ENCODE measurements around the gene TIMM44.

Gene TIMM44

DNA sequence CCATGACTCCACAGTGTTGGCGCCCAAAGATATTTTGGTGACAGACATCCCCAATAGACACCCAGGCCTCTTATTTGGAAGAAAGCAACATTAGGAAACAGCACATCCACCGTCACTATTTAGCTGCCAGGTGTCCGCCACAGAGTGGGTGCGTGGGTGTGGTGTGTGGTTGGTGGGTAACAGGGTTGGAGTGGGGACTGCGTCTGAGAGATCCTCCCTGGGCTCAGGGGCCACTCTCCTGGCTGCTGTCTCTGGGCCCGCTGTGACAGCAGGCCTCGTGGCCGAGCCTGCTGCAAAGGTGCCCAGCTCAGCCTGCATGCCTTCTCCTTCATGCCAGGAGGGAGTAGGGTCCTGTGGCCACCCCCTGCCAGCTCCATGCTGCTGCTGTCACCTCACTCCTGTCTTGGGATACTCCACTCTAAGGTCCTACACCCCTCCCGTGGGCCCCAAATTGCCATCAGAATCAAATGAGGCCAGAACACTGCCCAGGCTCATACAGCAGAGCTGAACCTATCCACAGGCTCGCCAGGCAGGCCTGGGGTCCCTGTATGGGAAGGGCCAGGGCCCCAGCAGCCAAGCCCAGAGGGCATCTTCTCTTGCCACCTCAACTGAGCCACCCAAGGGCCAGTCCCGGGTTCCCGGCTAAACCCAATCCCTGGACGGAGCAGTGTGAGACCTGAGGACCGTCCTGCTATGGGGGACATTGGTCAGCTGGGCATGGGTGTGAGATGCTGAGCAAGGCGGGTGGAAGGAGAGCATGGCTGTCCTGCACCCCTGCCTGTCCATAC lies 24.7 kb upstream of the TIMM44 start:
- TF ChIP-seq, protein P1, sequence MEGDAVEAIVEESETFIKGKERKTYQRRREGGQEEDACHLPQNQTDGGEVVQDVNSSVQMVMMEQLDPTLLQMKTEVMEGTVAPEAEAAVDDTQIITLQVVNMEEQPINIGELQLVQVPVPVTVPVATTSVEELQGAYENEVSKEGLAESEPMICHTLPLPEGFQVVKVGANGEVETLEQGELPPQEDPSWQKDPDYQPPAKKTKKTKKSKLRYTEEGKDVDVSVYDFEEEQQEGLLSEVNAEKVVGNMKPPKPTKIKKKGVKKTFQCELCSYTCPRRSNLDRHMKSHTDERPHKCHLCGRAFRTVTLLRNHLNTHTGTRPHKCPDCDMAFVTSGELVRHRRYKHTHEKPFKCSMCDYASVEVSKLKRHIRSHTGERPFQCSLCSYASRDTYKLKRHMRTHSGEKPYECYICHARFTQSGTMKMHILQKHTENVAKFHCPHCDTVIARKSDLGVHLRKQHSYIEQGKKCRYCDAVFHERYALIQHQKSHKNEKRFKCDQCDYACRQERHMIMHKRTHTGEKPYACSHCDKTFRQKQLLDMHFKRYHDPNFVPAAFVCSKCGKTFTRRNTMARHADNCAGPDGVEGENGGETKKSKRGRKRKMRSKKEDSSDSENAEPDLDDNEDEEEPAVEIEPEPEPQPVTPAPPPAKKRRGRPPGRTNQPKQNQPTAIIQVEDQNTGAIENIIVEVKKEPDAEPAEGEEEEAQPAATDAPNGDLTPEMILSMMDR (IDR thresholded peaks at IDR 0.05; ENCODE audit: insufficient read depth, low read length, missing control alignments), result no peak
- H3K4me3 ChIP-seq (ENCODE audit: low read depth, low read length), result no peak overlapping the region
- POLR2A ChIA-PET, result no interaction called here
- CTCF ChIA-PET, result interaction anchor here (1.6 to 6.3 kb wide), 4 partner anchors 13 to 34 kb away, joined by 6 to 39 read pairs (median 20); partner anchors contain the start of gene TIMM44
- DNase-seq (ENCODE audit: low read depth, low spot score), result no peak

DNA sequence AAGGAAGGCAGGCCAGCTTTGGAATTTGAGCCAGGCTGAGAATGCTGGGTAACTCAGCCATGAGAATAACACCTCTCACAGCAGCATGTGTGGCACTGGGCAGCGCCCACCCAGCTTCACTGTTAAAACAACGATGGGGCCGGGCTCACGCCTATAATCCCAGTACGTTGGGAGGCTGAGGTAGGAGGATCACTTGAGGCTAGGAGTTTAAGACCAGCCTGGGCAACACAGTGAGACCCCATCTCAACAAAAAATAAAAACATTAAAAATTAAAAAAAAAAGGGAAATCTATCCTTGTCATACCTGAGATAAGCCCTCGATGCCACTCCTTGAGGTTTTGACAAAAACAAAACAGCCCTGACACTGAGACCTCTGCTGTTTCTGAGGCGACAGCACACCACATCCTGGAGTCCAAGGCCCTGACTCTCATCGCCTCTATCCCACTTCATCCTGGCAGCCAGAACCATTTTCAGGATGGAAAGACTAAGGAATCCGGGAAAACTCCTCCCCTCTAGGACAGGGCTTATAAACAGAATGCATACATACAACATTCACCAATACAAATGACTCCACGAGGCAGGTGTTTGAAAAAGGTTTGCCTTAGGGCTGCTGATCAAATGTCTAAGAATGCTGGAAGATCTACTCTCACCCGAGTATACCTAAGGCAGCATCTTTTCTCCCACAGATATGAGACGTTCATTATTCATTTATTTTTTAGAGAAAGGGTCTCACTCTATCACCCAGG lies 22.6 kb upstream of the TIMM44 start:
- POLR2A ChIA-PET, result interaction anchor here (0.8 kb wide), 1 partner anchor 9 kb away, joined by 4 read pairs; no protein-coding TSS in a partner anchor
- no peak overlapping the region for H3K4me3 ChIP-seq (ENCODE audit: low read depth, low read length)
- TF ChIP-seq, protein P1 (IDR thresholded peaks at IDR 0.05; ENCODE audit: insufficient read depth, low read length, missing control alignments), result no peak
- CTCF ChIA-PET, result interaction anchor here (1.0 to 6.3 kb wide), 3 partner anchors 18 to 36 kb away, joined by 3 to 39 read pairs (median 6); partner anchors contain the start of gene TIMM44
- DNase-seq (ENCODE audit: low read depth, low spot score), result no peak

DNA sequence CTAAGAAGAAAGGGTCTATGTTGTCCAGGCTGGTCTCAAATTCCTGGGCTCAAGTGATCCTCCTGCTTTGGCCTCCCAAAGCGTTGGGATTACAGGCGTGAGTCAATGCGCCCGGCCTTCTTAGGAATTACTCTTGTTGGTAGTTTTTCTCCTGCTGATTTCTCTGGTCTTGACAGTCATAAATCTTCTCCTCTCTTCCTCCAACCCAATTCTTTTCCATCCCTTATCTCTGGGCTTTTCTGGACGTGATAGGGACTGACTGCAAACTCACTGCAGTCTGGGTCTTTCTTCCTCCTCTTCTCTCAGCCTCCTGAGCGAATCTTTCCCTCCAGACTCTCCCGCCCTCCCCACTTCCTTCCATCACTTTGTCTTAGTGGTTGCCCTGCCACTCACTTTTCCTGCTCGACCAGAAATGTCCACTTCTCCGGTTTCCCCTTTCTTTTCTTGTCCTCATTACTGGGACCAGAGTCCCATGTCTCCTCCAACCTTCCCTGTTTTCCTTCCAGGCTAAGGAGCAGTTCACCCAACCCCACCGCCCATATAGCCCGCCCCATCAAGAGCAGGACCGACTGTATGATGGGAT lies 21.9 kb upstream of the TIMM44 start:
- CTCF ChIA-PET, result interaction anchor here (1.0 to 6.3 kb wide), 3 partner anchors 21 to 37 kb away, joined by 6 to 39 read pairs (median 7); partner anchors contain the start of gene TIMM44
- POLR2A ChIA-PET, result no interaction called here
- no peak overlapping the region for H3K4me3 ChIP-seq (ENCODE audit: low read depth, low read length)
- DNase-seq (ENCODE audit: low read depth, low spot score), result no peak
- TF ChIP-seq, protein P1 (IDR thresholded peaks at IDR 0.05; ENCODE audit: insufficient read depth, low read length, missing control alignments), result no peak

DNA sequence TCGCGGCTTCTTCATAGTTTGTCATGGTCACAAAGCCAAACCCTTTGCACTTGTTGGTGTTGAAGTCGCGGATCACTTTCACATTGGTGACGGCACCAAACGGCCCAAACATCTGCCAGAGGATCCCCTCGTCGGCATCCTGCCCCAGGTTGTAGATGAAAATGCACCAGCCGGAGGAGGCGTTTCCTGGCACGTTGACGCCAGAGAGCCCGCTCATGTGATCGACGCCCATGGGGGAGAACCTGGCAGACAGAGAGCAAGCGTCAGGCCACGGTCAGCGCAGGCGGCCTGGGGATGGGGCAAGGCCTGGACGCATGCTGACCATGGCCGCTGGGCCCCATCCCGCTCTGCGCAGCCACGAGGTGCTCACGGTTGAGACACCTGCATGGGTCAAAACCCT lies 20.1 kb upstream of the TIMM44 start:
- CTCF ChIA-PET, result interaction anchor here (1.4 kb wide), 1 partner anchor 20 kb away, joined by 7 read pairs; the partner anchor contains the start of gene TIMM44
- H3K4me3 ChIP-seq (ENCODE audit: low read depth, low read length), result no peak overlapping the region
- DNase-seq (ENCODE audit: low read depth, low spot score), result no peak
- POLR2A ChIA-PET, result no interaction called here
- TF ChIP-seq, protein P1 (IDR thresholded peaks at IDR 0.05; ENCODE audit: insufficient read depth, low read length, missing control alignments), result no peak

DNA sequence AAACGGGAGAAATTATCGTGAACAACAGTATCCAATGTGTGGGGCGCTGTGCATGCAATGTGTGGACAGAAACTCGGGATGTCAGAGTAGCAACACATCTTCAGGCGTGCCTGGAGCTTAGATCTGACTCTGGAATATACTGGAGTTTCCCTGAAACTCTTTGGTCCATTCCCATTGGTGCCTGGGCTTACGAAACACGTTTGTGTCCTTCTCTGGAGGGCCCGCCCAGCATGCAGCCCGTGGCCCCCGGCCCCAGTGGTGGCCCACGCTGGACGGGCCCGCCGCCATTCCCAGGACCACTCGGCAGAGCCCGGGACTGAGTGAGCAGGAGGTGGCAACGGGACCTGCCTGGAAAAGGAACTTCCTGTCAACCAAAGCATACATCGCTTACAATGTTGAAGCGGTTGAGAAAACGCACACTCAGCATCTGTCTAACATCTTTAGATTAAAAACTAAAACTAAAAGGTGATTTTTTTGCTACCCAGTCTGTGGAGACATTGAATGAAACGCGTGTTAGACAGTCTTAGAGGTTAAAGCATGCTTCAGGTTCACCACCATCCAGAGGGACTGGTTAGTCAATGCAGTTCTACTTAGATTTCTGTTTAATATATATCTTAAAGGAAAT lies 19.3 kb upstream of the TIMM44 start:
- TF ChIP-seq, protein P1 (IDR thresholded peaks at IDR 0.05; ENCODE audit: insufficient read depth, low read length, missing control alignments), result no peak
- ChIA-PET POLR2A (no interaction called here), CTCF (no interaction called here)
- no peak overlapping the region for H3K4me3 ChIP-seq (ENCODE audit: low read depth, low read length)
- no peak for DNase-seq (ENCODE audit: low read depth, low spot score)

All from AG04449 (cell line).